Renal pelvis (tissue), 4 donors: Measurements from ENCODE around the gene SOS2. TPM values are rescaled to one million over a fixed set of nuclear protein-coding genes. Genes with fewer than 3 reads are reported as not detected.
A peak's percentile ranks its signal among the peaks of the same experiment; 100 is the strongest.

Experiments
- DNase-seq: peaks from one replicate; pipeline ENCODE4 v3.0.0-alpha.2; 2013
- polyA plus RNA-seq, 3 donors: library from polyadenylated mRNA; unstranded; fragments of 120-200 nt; gene quantifications; one replicate each; pipeline ENCODE4 v1.2.1, GENCODE V29; 2013; ENCODE audit not compliant: insufficient read length in 3 of 3

The SOS2 gene
- polyA plus RNA-seq, 3 donors: 33.0 to 39.0 (median 34.8) TPM

- no peak for DNase-seq
Measured at GRCh38 chr14:50122291-50122690, 109.1 kb downstream of the SOS2 start.

DNA sequence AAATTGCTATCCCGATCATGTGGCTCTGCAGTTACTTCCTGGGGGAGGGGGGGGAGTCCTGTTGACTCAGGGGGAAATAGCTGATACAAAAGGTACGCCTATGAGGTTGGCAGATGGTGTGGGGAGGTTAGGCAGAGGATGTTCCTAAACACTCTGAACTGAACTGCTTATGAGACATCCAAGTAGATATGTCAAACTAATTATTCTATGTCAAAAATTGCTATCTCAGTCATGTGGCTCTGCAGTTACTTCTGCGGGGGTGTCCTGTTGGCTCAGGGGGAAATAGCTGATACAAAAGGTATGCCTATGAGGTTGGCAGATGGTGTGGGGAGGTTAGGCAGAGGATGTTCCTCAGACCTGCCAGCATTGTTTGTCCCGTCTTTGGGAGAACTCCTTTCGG, 109.9 kb downstream of the SOS2 start:
- DNase-seq: no peak

GRCh38 chr14:50117456-50117855, 113.9 kb downstream of the SOS2 start:
- no peak for DNase-seq

DNA sequence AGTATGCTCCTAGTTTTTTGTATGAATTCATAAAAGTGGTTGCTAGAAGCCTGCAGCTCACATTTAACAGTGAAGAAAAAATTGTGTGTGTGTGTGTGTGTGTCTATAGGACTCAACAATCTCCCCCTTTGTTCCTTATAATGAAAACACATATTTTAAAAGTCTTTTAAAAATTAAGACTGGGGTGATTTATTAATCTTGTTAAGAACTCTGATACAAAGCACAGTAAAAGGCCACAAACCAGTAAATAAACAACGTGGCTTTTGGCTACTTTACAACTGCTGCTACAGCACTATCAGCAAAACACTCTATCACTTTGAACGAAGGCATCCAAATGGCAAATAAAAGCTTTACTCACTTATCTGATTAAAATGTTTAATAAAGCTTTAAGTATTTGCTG, 114.4 kb downstream of the SOS2 start:
- DNase-seq: peak; percentile 62

GRCh38 chr14:50116181-50116956, 115.0 kb downstream of the SOS2 start, which contains the start of gene VCPKMT:
Gene VCPKMT (minus strand): TSS chr14:50116572. CDS start chr14:50116552, 20 bp downstream.
- DNase-seq: peak; percentile 95

DNA sequence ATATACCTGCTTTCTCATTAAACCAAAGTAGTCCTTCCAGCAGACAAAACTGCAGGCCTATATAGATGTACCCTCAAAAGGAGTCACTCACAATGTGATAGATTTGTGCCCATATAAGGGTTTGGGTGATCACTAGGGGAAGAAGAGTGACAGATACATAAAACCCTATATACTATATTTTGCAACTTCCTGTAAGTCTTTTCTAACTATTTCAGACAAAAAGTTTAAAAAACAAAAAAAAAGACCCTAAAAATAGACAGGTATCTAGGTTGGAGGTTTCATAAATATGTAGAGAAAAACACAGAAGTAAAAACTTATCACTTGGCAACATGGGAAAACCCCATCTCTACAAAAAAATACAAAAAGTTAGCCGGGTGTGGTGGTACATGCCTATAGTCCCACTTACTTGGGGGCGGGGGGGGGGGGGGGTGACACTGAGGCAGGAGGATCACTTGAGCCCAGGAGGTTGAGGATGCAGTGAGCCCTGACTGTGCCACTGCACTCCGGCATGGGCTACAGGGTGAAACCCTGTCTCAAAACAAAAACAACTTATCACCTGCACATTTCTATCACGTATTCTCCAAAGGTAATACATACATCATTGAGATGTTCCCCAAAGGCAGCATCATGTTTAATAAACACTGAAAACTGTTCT, 117.9 kb downstream of the SOS2 start:
- DNase-seq: no peak

DNA sequence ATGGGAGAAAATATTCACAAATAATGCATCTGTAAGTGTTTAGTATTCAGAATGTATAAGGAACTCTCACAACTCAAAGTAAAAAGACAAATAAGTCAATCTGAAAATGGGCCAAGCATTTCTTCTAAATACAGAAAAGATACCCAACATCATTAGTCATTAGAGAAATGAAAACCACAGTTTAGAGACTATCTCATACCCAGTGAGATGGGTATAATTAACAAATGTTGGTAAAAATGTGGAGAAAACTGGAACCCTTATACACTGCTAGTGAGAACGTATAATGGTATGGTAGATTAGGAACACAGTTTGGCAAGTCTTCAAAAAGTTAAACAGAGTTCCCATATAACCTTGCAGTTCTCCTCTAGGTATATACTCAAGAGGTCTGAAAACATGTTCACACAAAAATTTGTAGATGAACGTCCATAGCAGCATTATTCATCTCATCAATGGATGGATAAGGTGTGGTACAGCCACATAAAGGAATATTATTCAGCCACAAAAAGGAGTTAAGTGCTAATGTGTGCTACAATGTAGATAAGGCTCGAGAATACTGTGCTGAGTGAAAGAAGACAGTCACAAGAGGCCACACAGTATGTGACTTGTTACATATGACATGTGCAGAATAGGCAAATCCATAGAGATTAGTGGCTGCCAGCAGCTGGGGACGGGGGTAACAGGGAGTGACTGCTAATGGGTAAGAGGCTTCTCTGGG, 120.9 kb downstream of the SOS2 start:
- DNase-seq: no peak

- DNase-seq: no peak
Measured at GRCh38 chr14:50109342-50109741, 122.0 kb downstream of the SOS2 start.

DNA sequence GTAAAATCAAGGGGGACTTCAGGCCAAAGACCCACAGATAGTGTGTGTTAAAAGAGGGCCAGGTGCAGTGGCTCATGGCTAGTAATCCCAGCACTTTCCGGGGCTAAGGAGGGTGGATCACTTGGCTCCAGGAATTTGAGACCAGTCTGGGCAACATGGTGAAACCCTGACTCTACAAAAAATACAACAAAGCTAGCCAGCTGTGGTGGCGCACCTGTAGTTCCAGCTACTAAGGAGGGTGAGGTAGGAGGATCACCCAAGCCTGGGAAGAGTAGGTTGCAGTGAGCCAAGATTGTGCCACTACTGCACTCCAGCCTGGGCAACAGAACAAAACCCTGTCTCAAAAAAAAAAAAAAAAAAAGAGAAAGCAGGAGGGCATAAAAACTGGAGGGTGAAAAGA, 123.5 kb downstream of the SOS2 start:
- no peak for DNase-seq

GRCh38 chr14:50106178-50106577, 125.2 kb downstream of the SOS2 start:
- no peak for DNase-seq

GRCh38 chr14:50103558-50103957, 127.8 kb downstream of the SOS2 start:
- no peak for DNase-seq

GRCh38 chr14:50101417-50101816, 130.0 kb downstream of the SOS2 start:
- no peak for DNase-seq

DNA sequence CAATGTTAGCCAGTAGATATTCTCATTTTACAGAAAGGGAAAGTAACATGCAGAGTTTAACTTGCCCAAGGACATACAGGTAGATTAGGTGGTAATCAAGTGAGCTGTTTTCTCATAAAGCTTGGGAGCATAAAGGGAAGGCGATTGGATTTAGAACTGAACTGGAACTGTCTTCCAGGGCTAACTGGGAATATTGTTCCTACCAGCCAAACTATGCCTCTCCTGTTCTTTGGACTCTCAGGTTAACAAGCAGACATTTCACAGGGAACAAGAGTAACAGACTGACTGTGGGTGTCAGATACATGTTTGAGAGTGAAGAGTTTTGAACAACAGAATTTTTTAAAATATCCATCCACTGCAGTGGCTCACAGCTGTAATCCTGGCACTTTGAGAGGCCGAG, 130.6 kb downstream of the SOS2 start:
- DNase-seq: no peak

DNA sequence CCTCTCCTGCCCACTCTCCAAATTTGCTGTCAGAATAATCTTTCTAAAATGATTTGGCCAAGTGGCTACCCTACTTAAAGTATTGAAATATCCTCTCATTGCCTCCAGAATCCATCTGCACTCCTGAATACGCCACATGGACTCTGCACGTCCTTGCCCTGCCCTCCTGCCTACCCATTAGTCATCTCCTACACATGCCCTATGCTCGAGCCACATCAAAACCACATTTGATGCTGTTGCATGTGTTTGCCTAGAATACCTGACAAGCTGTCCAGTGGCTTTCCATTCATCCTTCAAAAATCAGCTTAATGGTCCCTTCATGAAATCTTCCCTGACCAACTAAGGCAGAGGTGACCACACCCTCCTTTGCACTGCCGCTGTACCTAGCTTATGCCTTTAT, 132.0 kb downstream of the SOS2 start:
- DNase-seq: no peak

- DNase-seq: no peak
Measured at GRCh38 chr14:50095895-50096294, 135.5 kb downstream of the SOS2 start.

DNA sequence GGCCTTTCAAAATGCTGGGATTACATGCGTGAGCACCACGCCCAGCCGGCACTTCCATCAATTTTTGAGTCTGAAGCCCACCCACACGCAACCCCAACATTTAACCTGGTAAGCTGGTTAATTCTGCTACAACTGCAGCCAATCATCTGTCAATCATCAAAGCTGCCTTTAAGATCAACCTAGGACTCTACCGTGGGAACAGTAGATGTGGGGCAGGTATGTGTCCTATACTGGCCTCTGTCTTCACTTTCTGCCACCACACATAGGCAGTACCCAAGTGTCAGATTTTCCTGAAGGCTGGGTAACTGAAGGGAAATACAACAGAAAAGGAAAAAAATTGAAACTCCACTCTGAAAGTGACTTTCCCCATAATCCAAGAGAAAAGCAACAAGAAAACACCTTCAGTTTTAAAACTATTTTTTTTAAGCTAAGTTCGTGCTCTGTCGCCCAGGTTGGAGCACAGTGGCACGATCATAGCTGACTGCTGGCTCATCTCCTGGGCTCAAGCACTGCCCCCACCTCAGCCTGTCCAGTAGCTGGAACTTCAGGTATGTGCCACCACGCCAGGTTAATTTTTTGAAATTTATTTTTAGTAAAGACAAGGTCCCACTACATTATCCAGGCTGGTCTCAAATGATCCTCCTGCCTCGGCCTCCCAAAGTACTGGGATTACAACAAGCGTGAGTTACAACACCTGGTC, 137.2 kb downstream of the SOS2 start:
- DNase-seq: no peak

DNA sequence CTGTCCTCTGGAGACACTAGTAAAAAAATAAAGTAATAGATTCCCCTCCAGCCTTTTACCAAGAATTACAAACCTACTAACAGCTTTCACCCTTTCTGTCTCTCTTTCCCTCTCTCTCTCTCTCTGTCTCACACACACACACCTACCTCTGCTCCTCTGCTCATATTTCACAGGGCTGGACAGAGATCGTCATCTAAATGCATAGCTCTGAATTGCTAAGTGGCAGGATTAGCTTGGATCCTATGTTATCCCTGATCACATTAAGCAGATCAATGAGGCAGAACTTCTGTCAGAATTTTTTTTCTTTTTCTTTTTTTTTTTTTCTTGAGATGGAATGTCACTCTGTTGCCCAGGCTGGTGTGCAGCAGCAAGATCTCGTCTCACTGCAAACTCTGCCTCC, 137.9 kb downstream of the SOS2 start:
- no peak for DNase-seq

GRCh38 chr14:50092006-50092555, 139.3 kb downstream of the SOS2 start:
- no peak for DNase-seq

DNA sequence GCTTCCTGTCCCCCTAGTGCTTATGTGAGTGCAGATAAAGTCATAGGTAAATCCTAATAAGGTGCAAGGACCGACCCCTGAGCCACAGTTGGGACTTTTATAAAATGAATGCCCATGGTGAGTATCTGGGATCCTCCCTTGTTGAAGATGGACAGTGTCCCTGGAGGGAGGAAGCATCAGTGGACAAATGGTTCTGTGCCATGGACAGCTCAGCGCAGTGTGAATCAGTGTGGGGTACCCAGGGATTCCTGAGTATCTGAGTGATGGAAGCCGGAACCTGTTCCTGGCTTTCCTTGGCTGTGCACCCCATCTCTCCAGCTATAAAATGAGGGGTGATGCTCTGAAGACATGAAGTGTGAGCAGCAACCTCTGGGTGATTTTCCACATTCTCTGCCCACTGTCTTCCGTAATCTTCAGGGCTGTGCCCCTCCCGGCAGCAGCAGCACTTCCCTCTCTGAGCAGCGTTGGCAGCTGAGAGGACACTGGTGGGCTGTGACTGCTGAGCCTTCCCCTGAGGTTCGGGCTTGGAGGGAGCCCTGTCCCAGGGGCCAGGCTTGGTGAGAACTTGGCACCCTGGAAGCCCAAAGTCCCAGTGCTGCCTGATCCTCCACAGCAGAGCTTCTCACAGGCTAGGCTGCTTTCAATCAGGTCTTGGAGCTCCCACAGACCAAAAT, 140.0 kb downstream of the SOS2 start:
- no peak for DNase-seq

GRCh38 chr14:50089208-50089607, 142.2 kb downstream of the SOS2 start:
- DNase-seq: no peak

DNA sequence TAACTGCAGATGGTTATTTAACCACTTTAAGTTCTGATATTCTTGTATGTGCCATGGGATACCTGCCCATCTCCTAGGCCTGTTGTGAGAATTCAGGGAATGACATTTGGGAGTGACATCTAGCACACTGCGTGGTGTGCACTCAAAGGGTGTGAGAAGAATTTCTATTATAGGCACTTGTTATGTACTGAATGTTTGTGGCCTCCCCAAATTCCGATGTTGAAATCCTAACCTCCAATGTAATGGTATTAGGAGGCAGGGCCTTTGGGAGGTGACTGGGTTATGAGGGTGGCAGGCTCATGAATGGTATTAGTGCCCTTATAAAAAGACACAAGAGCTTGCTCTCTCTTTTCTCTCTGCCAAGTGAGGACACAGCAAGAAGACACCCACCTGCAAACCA, 142.6 kb downstream of the SOS2 start:
- no peak for DNase-seq
